Measurements from ENCODE around the gene NOP14. TPM values are rescaled to one million over a fixed set of nuclear protein-coding genes. Genes with fewer than 3 reads are reported as not detected.
A peak's percentile ranks its signal among the peaks of the same experiment; 100 is the strongest.

Gene NOP14
- total RNA-seq, 2 experiments from 2014 or later = 31.7 to 66.2 TPM

- TF ChIP-seq CTCF (conservative IDR thresholded peaks at IDR 0.05; ENCODE audit: low read length) (peak; percentile 69), EZH2phosphoT487 (IDR thresholded peaks at IDR 0.05; ENCODE audit: borderline replicate concordance, low read depth, low read length) (no peak)
- Histone ChIP-seq H3K4me2 (ENCODE audit: low read length) (no peak overlapping the region), H3K79me2 (ENCODE audit: insufficient read depth, low read depth, low read length) (no peaks in the 10 kb centered on the region), H2AFZ (ENCODE audit: low read length) (no peak overlapping the region), H4K20me1 (ENCODE audit: insufficient read depth, low read length) (no peaks in the 10 kb centered on the region), H3K4me3 (ENCODE audit: low read depth, low read length, poor library complexity, severe bottlenecking) (no peak overlapping the region), H3K4me1 (ENCODE audit: insufficient read depth, low read length, poor library complexity, severe bottlenecking) (no peaks in the 10 kb centered on the region), H3K36me3 (ENCODE audit: insufficient read depth, low read length) (peaks cover 93% of the 10 kb centered on the region), H3K9me3 (ENCODE audit: low read length) (no peaks in the 10 kb centered on the region), H3K9me2 (ENCODE audit: insufficient read depth, low read length) (no peaks in the 10 kb centered on the region), H3K27ac (ENCODE audit: low read depth, low read length, poor library complexity, severe bottlenecking) (no peak overlapping the region)
- POLR2A ChIA-PET = no interaction called here
- no TSS peak for BruUV-seq (replicated peaks)
- intact Hi-C loops (cut with micrococcal nuclease; ENCODE audit: unreplicated experiment) = no loop called here
- peak; percentile 31 for DNase-seq (ENCODE audit: low spot score)
- CTCF ChIA-PET (ENCODE audit: unreplicated experiment) = no interaction called here
Measured at GRCh38 chr4:2948895-2949781, 14.1 kb downstream of the NOP14 start.

DNA sequence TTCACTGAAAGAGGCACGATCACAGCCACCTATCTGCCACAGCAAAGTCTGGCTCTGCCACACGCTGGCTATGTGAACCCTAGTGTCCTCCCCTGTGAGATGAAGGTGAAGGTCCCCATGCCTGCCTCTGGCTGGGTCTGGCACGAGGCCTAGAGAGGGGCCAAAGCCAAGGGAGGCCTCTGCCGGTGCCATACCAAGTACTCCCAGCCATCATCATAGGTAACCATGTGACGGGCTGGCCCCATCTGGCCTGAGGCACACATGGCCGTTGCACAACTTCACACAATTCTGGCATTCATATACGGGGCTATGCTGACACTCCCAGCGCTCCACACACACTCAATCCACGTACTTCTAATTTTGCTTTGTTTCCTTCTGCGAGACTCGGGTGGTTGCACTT, 15.3 kb downstream of the NOP14 start:
- no peak overlapping the region for H2AFZ ChIP-seq (ENCODE audit: low read length)
- H3K4me2 ChIP-seq (ENCODE audit: low read length) = no peak overlapping the region
- no peaks in the 10 kb centered on the region for H3K9me3 ChIP-seq (ENCODE audit: low read length)
- no peaks in the 10 kb centered on the region for H3K9me2 ChIP-seq (ENCODE audit: insufficient read depth, low read length)
- H3K79me2 ChIP-seq (ENCODE audit: insufficient read depth, low read depth, low read length) = no peaks in the 10 kb centered on the region
- no peaks in the 10 kb centered on the region for H3K4me1 ChIP-seq (ENCODE audit: insufficient read depth, low read length, poor library complexity, severe bottlenecking)
- BruUV-seq (replicated peaks) = no TSS peak
- ChIA-PET CTCF (ENCODE audit: unreplicated experiment) (interaction anchor here (0.6 kb wide), 1 partner anchor 125 kb away, joined by 5 read pairs; no protein-coding TSS in a partner anchor), POLR2A (no interaction called here)
- DNase-seq (ENCODE audit: low spot score) = no peak
- no peak overlapping the region for H3K4me3 ChIP-seq (ENCODE audit: low read depth, low read length, poor library complexity, severe bottlenecking)
- no peaks in the 10 kb centered on the region for H4K20me1 ChIP-seq (ENCODE audit: insufficient read depth, low read length)
- intact Hi-C loops (cut with micrococcal nuclease; ENCODE audit: unreplicated experiment) = no loop called here
- peaks cover 93% of the 10 kb centered on the region for H3K36me3 ChIP-seq (ENCODE audit: insufficient read depth, low read length)
- no peak overlapping the region for H3K27ac ChIP-seq (ENCODE audit: low read depth, low read length, poor library complexity, severe bottlenecking)
- TF ChIP-seq EZH2phosphoT487 (IDR thresholded peaks at IDR 0.05; ENCODE audit: borderline replicate concordance, low read depth, low read length) = no peak
- no peak for TF ChIP-seq CTCF (conservative IDR thresholded peaks at IDR 0.05; ENCODE audit: low read length)

All from OCI-LY7 (cell line).